ENCODE data around the gene CRIM1.

CRIM1 gene

DNA sequence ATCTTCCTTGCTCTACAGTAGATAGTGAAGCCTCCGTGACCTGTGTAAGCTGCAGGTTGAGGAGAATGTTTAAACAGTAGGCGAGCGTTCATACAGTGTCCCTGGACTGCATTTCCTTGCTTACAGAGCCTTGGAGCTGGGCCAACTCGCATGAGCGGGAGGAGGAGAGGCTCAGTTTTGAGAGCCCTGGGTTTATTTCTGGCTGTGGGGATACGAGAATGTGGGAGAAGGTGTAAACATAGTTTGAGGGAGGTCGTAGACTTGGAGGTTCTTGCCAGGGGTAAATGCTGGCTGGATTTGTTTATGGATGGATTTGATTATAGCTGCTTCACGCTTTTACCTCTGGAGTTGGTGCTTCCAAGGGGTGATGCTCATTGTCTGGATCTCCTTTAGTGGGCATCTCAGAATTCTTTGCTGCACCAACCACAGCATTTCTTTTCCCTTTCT is 20.8 kb downstream of the CRIM1 start:
- Histone ChIP-seq H3K9me3 (ENCODE audit: severe bottlenecking) (no peaks in the 10 kb centered on the region), H3K36me3 (no peaks in the 10 kb centered on the region), H3K27me3 (ENCODE audit: insufficient read depth, low read depth, severe bottlenecking) (no peaks in the 10 kb centered on the region), H3K27ac (no peak overlapping the region), H3K4me3 (ENCODE audit: low read depth, low read length) (no peak overlapping the region)
- DNase-seq: no peak
- no peak for TF ChIP-seq CTCF (IDR thresholded peaks at IDR 0.05; ENCODE audit: low read depth, low read length)

DNA sequence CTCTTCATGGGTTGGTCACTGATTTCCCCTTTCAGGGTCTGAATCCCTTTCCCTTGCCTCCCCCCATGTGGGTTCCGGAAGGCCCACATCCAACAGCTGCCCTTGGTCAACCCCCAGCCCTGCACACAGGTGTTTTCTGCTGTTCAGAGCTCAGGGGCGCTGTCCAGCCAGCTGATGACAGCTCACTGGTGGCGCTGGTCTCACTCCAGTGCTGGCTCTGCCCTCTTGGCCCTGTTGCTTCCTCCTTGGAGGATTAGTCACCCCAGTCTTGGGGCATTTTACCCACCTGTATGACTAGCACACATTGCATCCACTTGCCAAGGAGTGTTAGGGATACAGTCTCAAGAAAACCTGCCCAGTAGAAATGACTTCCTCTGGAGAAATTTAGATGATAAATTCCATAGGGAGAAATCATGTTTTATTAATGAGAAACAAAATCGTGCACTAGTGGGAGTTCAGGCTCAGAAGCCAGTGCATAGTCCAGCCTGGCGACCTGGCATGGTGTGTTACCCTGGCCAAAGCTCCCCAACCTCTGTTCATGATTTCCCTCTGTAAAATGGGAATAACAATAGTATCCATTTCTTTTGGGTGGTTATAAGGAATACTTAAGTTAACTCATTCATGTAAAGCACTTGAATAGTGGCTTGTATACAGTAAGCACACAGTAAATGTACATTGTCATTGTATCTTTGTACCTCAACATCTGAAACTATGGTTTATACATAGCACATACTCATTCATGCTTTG is 21.6 kb downstream of the CRIM1 start:
- no peak for TF ChIP-seq CTCF (IDR thresholded peaks at IDR 0.05; ENCODE audit: low read depth, low read length)
- no peak for DNase-seq
- H3K27ac ChIP-seq: no peak overlapping the region

GRCh38 chr2:36379710-36380448 is 24.3 kb downstream of the CRIM1 start:
- Histone ChIP-seq H3K9me3 (ENCODE audit: severe bottlenecking) (no peaks in the 10 kb centered on the region), H3K4me3 (ENCODE audit: low read depth, low read length) (no peak overlapping the region), H3K36me3 (no peaks in the 10 kb centered on the region), H3K27ac (no peak overlapping the region), H3K27me3 (ENCODE audit: insufficient read depth, low read depth, severe bottlenecking) (no peaks in the 10 kb centered on the region)
- DNase-seq: no peak
- no peak for TF ChIP-seq CTCF (IDR thresholded peaks at IDR 0.05; ENCODE audit: low read depth, low read length)

More for the DNA sequence above, 21.6 kb downstream of the CRIM1 start:
- Histone ChIP-seq H3K4me3 (ENCODE audit: low read depth, low read length) (no peak overlapping the region), H3K36me3 (no peaks in the 10 kb centered on the region), H3K27me3 (ENCODE audit: insufficient read depth, low read depth, severe bottlenecking) (no peaks in the 10 kb centered on the region), H3K9me3 (ENCODE audit: severe bottlenecking) (no peaks in the 10 kb centered on the region)

DNA sequence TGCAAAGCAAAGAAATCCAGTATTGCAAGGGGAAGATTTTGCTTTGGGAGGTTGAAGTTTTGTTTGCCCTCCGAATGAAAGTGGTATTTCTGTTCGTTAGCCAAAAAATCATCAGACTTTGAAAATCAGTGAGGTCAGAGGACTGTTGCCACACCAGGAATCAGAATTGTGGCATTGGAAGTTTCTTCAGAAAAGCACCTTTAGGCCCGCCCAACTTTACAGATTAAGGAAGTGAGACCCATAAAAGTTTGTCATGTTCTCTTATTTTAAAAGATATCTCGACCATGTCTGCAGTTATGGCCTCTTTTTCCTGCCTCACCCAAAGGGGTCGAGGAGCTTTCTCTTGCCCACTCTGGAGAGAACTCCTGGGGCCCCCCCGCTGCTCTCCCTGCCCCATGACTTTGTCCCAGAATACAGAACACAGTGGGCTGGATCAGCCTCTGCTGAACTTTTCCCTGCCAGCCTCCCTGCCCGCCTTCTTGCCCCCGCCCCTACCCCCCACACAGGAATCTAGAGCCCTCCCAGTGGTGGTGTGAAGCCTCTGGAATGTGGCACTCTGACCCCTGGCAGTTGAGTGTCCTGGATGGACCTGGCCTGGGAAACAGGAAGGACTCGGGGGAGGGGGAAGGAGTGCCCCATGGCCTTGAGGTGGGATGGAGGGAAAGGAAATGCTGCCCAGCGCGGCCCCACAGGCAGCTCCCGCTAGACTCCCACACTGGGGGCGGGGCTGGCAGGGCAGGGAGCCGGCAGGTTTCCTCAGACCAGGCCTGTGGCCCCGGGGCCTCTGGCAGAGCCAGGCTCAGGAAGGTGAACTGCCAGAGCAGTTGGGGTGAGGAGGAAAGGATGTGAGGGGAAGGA is 25.3 kb downstream of the CRIM1 start:
- no peak overlapping the region for H3K4me3 ChIP-seq (ENCODE audit: low read depth, low read length)
- no peak for TF ChIP-seq CTCF (IDR thresholded peaks at IDR 0.05; ENCODE audit: low read depth, low read length)
- no peaks in the 10 kb centered on the region for H3K27me3 ChIP-seq (ENCODE audit: insufficient read depth, low read depth, severe bottlenecking)
- H3K9me3 ChIP-seq (ENCODE audit: severe bottlenecking): no peaks in the 10 kb centered on the region
- no peak for DNase-seq
- H3K27ac ChIP-seq: no peak overlapping the region
- no peaks in the 10 kb centered on the region for H3K36me3 ChIP-seq

GRCh38 chr2:36381993-36382392 is 26.4 kb downstream of the CRIM1 start:
- TF ChIP-seq CTCF (IDR thresholded peaks at IDR 0.05; ENCODE audit: low read depth, low read length): no peak
- H3K36me3 ChIP-seq: no peaks in the 10 kb centered on the region
- H3K27me3 ChIP-seq (ENCODE audit: insufficient read depth, low read depth, severe bottlenecking): no peaks in the 10 kb centered on the region
- no peak overlapping the region for H3K4me3 ChIP-seq (ENCODE audit: low read depth, low read length)
- H3K9me3 ChIP-seq (ENCODE audit: severe bottlenecking): no peaks in the 10 kb centered on the region
- no peak for DNase-seq
- no peak overlapping the region for H3K27ac ChIP-seq
